ENCODE data around the gene CSH1.
"Not testable (repeated sequence)": the region's sequence is repeated elsewhere in the genome, so short reads cannot be mapped to it uniquely, and the experiment has no call there.

Gene CSH1

DNA sequence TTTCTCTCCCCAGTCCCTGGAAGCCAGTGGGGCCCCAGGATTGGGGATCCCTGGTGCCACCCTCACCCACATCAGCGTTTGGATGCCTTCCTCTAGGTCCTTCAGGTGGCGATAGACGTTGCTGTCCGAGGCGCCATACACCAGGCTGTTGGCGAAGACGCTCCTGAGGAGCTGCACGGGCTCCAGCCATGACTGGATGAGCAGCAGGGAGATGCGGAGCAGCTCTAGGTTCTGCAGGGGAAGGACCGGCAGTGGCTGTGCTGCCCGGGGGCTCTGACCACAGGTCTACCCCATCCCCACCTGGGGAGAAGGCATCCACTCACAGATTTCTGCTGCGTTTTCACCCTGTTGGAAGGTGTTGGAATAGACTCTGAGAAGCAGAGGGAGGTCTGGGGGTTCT, 15.7 kb downstream of the CSH1 start:
- TF ChIP-seq, protein P1, sequence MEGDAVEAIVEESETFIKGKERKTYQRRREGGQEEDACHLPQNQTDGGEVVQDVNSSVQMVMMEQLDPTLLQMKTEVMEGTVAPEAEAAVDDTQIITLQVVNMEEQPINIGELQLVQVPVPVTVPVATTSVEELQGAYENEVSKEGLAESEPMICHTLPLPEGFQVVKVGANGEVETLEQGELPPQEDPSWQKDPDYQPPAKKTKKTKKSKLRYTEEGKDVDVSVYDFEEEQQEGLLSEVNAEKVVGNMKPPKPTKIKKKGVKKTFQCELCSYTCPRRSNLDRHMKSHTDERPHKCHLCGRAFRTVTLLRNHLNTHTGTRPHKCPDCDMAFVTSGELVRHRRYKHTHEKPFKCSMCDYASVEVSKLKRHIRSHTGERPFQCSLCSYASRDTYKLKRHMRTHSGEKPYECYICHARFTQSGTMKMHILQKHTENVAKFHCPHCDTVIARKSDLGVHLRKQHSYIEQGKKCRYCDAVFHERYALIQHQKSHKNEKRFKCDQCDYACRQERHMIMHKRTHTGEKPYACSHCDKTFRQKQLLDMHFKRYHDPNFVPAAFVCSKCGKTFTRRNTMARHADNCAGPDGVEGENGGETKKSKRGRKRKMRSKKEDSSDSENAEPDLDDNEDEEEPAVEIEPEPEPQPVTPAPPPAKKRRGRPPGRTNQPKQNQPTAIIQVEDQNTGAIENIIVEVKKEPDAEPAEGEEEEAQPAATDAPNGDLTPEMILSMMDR (conservative IDR thresholded peaks at IDR 0.05), result no peak
- no peak for TF ChIP-seq ZFX (IDR thresholded peaks at IDR 0.05)

DNA sequence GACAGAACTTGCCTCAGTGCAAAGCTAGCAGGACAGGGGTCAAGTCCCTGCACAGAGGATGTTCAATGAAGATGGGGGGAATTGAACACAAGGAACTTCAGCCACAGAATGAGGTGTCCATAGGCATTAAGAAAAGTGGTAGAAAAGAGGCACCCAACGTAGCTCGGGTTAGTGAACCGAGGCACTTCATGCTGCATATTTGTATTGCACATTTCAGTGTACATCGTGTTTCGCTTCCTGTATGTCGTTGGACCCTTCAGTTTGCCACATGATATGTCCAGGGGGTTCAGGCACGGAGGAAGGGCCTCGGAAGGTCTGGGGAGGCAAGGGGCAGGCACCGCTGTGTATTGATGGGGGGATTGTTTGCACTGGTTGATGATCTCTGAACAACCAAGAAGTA, 18.0 kb downstream of the CSH1 start:
- not testable (repeated sequence) for H3K27ac ChIP-seq

More for the DNA sequence above, 15.7 kb downstream of the CSH1 start:
- no peak overlapping the region for H3K27ac ChIP-seq

DNA sequence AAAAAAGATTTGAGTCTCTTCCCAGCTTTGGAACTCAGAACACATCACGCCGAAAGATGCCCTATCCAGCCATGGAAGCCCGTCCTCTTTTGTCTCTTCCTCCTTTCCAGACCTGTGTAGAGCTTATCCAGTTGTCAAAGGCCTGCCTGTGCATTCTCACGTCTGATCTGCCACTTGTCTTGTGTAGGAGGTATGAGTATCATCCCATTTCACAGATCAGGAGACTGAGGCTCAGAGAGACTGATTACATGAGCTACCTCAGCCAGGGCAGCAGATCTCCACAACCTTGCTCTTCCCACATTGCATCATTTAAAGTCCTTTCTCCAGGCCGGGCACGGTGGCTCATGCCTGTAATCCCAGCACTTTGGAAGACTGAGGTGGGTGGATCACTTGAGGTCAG, 21.7 kb downstream of the CSH1 start:
- H3K27ac ChIP-seq, result not testable (repeated sequence)

DNA sequence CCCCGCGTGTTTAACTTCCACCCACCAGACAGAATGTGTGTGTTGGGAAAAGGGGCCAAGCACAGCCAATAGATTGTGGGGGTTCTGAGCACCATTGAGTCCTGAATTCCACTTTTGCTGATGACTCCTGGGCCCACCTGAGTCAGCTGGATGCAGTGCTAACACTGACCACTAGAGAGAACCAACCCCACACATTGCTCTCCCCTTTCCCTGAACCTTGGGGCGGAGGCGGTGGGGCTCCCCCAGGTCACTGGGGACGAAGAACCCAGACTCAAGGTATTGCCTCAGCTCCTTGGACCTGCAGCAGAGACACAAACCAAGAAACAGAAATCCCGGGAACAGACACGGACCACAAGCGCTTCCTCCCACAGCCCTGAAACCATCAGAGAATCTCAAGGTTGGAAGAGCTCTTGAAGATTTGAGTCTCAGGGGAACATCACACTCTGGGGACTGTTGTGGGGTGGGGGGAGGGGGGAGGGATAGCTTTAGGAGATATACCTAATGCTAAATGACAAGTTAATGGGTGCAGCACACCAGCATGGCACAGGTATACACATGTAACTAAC, 22.2 kb downstream of the CSH1 start:
- TF ChIP-seq, protein P1 (conservative IDR thresholded peaks at IDR 0.05), result peak; percentile 23; the same call in 1 of the 2 replicates
- H3K27ac ChIP-seq, result not testable (repeated sequence)

DNA sequence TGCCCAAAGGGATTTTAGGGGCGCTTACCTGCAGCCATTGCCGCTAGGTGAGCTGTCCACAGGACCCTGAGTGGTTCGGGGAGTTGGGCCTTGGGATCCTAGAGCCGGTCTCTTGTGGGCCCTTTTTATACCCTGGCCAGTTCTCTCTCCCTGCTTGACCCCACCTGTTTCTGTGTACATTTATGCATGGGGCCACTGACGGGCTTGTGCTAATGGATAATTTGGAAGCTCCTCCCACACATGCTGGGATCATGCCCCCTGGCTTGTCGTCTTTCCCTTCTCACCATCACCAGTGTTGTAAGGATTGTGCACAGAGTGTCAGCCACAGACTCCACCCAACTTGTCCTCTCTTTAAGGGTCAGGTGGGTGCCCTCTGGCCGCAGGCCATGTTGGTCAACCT, 22.8 kb downstream of the CSH1 start, which contains the start of gene CSH2:
Gene CSH2 (minus strand): TSS at position 101 of the 400 bp plus-strand sequence. CDS start 63 bp downstream, at position 38.
- H3K27ac ChIP-seq, result not testable (repeated sequence)

DNA sequence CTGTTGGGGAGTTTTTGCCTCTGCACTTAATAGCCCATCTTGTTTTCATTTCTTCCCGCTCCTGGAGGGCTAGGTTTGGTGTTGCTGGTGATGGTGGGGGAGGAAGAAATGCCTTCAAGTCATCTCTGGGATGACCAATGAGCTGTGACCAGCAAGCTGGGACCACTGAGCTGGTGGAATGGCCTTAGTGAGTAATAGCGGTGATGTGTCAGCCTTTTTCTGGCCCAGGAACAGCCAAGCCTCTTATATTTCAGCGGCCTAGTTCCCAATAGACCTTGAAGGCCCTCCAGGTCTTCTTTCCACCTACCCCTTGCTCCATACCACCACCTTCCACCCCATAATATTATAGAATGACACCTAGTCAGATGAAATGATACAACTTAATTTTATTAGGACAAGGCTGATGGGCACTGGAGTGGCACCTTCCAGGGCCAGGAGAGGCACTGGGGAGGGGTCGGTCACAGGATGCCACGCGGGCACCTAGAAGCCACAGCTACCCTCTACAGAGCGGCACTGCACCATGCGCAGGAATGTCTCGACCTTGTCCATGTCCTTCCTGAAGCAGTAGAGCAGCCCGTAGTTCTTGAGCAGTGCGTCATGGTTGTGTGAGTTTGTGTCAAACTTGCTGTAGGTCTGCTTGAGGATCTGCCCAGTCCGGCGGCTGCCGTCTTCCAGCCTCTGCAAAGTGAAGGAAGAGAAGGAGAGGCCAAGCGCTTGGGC, 24.6 kb downstream of the CSH1 start:
- not testable (repeated sequence) for H3K27ac ChIP-seq

DNA sequence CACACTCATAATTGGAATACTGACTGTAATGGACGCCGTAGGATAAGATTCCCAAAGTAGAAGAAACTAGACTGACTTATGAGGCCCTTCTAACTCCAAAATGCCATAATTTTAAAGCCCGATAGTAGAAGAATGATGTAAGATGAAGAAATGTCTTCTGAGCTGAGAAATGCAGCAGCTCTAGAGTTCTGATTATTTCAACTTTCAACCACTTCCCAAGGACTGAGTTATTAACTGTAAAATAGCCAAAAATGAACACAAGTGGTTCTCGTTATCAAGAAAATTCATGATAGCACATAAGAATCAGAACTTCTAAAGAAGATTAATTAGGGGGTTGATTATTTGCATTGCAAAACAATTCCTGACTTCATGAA, 26.1 kb downstream of the CSH1 start:
- not testable (repeated sequence) for H3K27ac ChIP-seq

DNA sequence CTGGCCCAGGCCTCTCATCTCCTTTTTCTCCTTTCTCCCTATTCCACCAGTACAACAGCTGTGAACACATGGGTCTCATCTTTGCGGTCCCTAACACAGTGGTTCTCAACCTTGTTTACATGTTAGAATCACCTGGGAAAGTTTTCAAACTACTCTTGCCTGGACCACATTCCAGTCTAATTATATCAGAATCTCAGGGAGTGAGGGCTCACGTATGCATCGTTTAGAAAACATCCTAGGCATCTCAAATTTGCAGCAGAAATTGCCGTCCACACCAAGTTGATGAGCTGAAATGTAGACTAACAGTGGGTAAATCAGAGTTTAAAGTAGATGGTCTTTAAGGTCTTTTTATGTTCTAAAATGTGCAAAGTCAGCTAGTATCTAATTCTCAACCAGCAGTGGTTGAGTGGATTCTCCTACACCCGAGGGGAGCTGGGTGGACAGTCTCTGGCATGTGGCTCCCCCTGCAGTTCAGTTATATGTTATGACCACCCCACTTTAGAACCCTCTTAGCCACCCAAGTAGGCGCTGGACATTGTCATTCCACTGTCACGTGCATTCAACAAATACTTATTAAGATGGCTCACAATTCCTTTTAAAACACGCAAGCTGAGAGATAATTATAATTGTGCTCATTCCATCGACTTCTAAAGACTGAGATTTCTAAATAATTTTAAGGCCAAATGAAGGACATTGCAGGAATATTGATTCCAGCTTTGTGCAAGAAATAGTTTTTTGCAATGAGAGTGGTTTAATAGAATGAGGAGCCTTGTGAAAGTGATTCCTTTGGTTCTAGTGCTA, 26.7 kb downstream of the CSH1 start:
- TF ChIP-seq, protein P1 (conservative IDR thresholded peaks at IDR 0.05), result peak; percentile 17
- not testable (repeated sequence) for H3K27ac ChIP-seq

DNA sequence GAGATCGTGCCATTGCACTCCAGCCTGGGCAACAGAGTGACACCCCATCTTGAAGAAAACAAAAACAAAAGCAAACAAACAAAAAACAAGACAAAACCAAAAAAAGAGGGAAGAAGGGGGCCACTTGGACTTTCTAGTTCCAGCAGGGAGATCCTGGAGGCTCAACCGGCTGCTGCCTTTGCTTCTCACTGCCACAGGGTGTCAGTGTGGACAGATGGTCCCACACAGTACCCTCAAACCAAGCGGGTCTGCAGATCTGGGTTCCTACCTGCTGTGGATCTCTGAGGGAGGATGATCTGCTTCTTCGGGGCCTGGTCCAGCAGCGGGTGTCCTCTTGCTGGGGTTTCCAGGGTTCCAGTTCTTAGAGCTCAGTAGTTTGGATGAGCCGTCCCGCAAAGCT, 29.7 kb downstream of the CSH1 start:
- TF ChIP-seq, protein P1 (conservative IDR thresholded peaks at IDR 0.05), result peak; percentile 20; the same call in 1 of the 2 replicates
- H3K27ac ChIP-seq, result not testable (repeated sequence)

DNA sequence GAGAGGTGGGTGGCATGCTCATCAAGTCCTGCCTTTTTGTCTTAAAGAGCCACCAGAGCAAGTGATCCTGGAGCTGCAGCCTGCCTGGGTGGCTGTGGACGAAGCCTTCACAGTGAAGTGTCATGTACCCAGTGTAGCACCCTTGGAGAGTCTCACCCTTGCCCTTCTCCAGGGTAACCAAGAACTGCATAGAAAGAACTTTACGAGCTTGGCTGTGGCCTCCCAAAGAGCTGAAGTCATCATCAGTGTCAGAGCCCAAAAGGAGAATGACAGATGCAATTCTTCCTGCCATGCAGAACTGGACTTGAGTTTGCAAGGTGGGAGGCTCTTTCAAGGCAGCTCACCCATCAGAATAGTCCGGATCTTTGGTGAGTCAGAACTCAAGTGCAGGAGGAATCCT, 37.1 kb downstream of the CSH1 start:
- TF ChIP-seq ZFX (IDR thresholded peaks at IDR 0.05), result no peak
- TF ChIP-seq, protein P1 (conservative IDR thresholded peaks at IDR 0.05), result no peak
- H3K27ac ChIP-seq, result no peak overlapping the region

DNA sequence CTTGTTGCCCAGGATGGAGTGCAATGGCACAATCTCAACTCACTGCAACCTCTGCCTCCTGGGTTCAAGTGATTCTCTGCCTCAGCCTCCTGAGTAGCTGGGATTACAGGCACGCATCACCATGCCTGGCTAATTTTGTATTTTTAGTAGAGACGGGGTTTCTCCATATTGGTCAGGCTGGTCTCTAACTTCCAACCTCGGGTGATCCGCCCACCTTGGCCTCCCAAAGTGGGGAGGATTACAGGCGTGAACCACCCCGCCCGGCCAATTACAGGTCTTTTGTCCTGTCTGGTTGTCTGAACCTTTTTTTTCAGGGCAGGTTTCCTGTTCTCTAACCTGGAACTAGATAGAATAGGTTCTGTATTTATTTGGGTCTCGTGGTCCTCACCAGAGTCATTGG, 39.9 kb downstream of the CSH1 start:
- H3K27ac ChIP-seq, result not testable (repeated sequence)
